GM19324 (cell line): Measurements from ENCODE around the gene KCNG4.
"Not testable (repeated sequence)": the region's sequence is repeated elsewhere in the genome, so short reads cannot be mapped to it uniquely, and the experiment has no call there.

Experiments used
- ATAC-seq: cut with Tn5 transposase; IDR thresholded peaks from one replicate; pipeline ENCODE4 v1.9.1; 2021; ENCODE audit warnings: mild to moderate bottlenecking, moderate library complexity; ENCODE audit not compliant: unreplicated experiment, low FRiP score

KCNG4 gene

GRCh38 chr16:84212631-84213030, 27.2 kb downstream of the KCNG4 start:
- no peak for ATAC-seq

- no peak for ATAC-seq
These were observed 27.7 kb downstream of the KCNG4 start for GRCh38 chr16:84212154-84212553.

- ATAC-seq = no peak
These were observed 29.8 kb downstream of the KCNG4 start for GRCh38 chr16:84209989-84210388.

GRCh38 chr16:84207879-84208278, 31.9 kb downstream of the KCNG4 start:
- ATAC-seq = no peak

GRCh38 chr16:84207251-84207650, 32.6 kb downstream of the KCNG4 start:
- ATAC-seq = no peak

GRCh38 chr16:84205976-84206691, 33.7 kb downstream of the KCNG4 start:
- no peak for ATAC-seq

GRCh38 chr16:84205123-84205522, 34.7 kb downstream of the KCNG4 start:
- ATAC-seq = not testable (repeated sequence)

- ATAC-seq = not testable (repeated sequence)
These were observed 35.3 kb downstream of the KCNG4 start for GRCh38 chr16:84204551-84204950.

GRCh38 chr16:84199861-84200260, 40.0 kb downstream of the KCNG4 start:
- ATAC-seq = no peak

- no peak for ATAC-seq
These were observed 40.7 kb downstream of the KCNG4 start for GRCh38 chr16:84199097-84199496.

GRCh38 chr16:84198401-84198800, 41.4 kb downstream of the KCNG4 start:
- no peak for ATAC-seq

GRCh38 chr16:84197466-84198128, 42.2 kb downstream of the KCNG4 start:
- ATAC-seq = no peak

GRCh38 chr16:84196727-84197394, 43.0 kb downstream of the KCNG4 start:
- no peak for ATAC-seq

- ATAC-seq = no peak
These were observed 43.7 kb downstream of the KCNG4 start for GRCh38 chr16:84196101-84196500.

GRCh38 chr16:84195201-84196093, 44.4 kb downstream of the KCNG4 start:
- ATAC-seq = no peak

- no peak for ATAC-seq
These were observed 45.2 kb downstream of the KCNG4 start for GRCh38 chr16:84194470-84195200.

- ATAC-seq = no peak
These were observed 45.8 kb downstream of the KCNG4 start for GRCh38 chr16:84194018-84194417.

GRCh38 chr16:84193480-84193879, 46.3 kb downstream of the KCNG4 start:
- no peak for ATAC-seq

GRCh38 chr16:84191466-84191865, 48.3 kb downstream of the KCNG4 start:
- ATAC-seq = no peak
